Lower leg skin (tissue), 3 donors: Measurements from ENCODE around the gene STRC.
"Not testable (repeated sequence)": the region's sequence is repeated elsewhere in the genome, so short reads cannot be mapped to it uniquely, and the experiment has no call there.

Experiments
- CTCF ChIP-seq, 3 donors: fragments of 450-650 bp; IDR thresholded peaks; one replicate each; pipeline ENCODE4 v1.5.1; 2016; ENCODE audit warnings: antibody characterized with exemption in 3 of 3, mild to moderate bottlenecking in 3 of 3, moderate library complexity in 2 of 3
- POLR2A ChIP-seq, 2 donors: fragments of 450-650 bp; IDR thresholded peaks; one replicate each; pipeline ENCODE4 v1.6.1; 2016 to 2017; ENCODE audit warnings: antibody characterized with exemption in 2 of 2, mild to moderate bottlenecking in 1 of 2, moderate library complexity in 1 of 2

GRCh38 chr15:43638464-43639204, 20.0 kb upstream of the STRC start:
- not testable (repeated sequence) for TF ChIP-seq CTCF, POLR2A (IDR thresholded peaks at IDR 0.05)
